Osteoblast (primary cell): Measurements from ENCODE around the gene ANO6. TPM values are rescaled to one million over a fixed set of nuclear protein-coding genes. Genes with fewer than 3 reads are reported as not detected.

Experiments used
- DNase-seq: peaks from one replicate; pipeline ENCODE4 v3.0.0; 2011; ENCODE audit warnings: low spot score, mixed read lengths; ENCODE audit not compliant: insufficient read length; ENCODE audit errors: missing footprints
- H2AFZ ChIP-seq: 2 replicates; pipeline ENCODE4 v1.6.0; 2011; ENCODE audit warnings: mild to moderate bottlenecking, low read length
- H3K27ac ChIP-seq: 2 replicates; pipeline ENCODE4 v1.5.1; 2011; ENCODE audit warnings: mild to moderate bottlenecking, low read depth, low read length, moderate library complexity
- H3K27me3 ChIP-seq: 2 replicates; pipeline ENCODE4 v1.6.0; 2012; ENCODE audit warnings: mild to moderate bottlenecking, control low read depth, inconsistent platforms, low read length, moderate library complexity; ENCODE audit not compliant: insufficient read depth
- H3K36me3 ChIP-seq: 2 replicates; pipeline ENCODE4 v1.5.1; 2011; ENCODE audit warnings: mild to moderate bottlenecking, low read length, control low read depth, moderate library complexity; ENCODE audit not compliant: insufficient read depth
- H3K4me1 ChIP-seq: 2 replicates; pipeline ENCODE4 v1.5.1; 2011; ENCODE audit warnings: mild to moderate bottlenecking, low read length, control low read depth, moderate library complexity; ENCODE audit not compliant: insufficient read depth
- H3K4me2 ChIP-seq: 2 replicates; pipeline ENCODE4 v1.6.0; 2011; ENCODE audit warnings: mild to moderate bottlenecking, low read length; ENCODE audit not compliant: insufficient read depth
- H3K4me3 ChIP-seq: fragments of 200-600 bp; sonication (generic); 3 replicates; pipeline ENCODE4 v1.5.1; 2012; ENCODE audit warnings: mild to moderate bottlenecking, low read length, inconsistent platforms; ENCODE audit not compliant: insufficient read depth
- H3K79me2 ChIP-seq: 2 replicates; pipeline ENCODE4 v1.6.0; 2012; ENCODE audit warnings: mild to moderate bottlenecking, low read length, control low read depth, inconsistent platforms; ENCODE audit not compliant: insufficient read depth
- H3K9me3 ChIP-seq: 2 replicates; pipeline ENCODE4 v1.5.1; 2011; ENCODE audit warnings: low read depth, low read length, control low read depth
- H4K20me1 ChIP-seq: 2 replicates; pipeline ENCODE4 v1.6.0; 2012; ENCODE audit warnings: mild to moderate bottlenecking, low read length, control low read depth; ENCODE audit not compliant: insufficient read depth
- CTCF ChIP-seq: IDR thresholded peaks from 2 replicates; pipeline ENCODE4 v1.5.1; 2011; ENCODE audit warnings: mild to moderate bottlenecking, low read depth, low read length, moderate library complexity; ENCODE audit errors: extremely low read depth
- total RNA-seq: library from RNA; depleted of rRNA; stranded (reverse); fragments of >200 nt; gene quantifications from 2 replicates; pipeline ENCODE4 v1.2.3, GENCODE V29; 2012

ANO6 gene
- total RNA-seq, 1 donor = 49.9 TPM

- Histone ChIP-seq H3K9me3 (no peaks in the 10 kb centered on the region), H3K4me1 (peaks cover 26% of the 10 kb centered on the region), H3K36me3 (no peaks in the 10 kb centered on the region), H3K27ac (no peak overlapping the region), H3K4me3 (no peak overlapping the region), H3K27me3 (no peaks in the 10 kb centered on the region), H2AFZ (no peak overlapping the region), H3K4me2 (no peak overlapping the region), H4K20me1 (no peaks in the 10 kb centered on the region), H3K79me2 (peaks cover 34% of the 10 kb centered on the region)
- no peak for TF ChIP-seq CTCF
- no peak for DNase-seq
These were observed 70.7 kb downstream of the ANO6 start for GRCh38 chr12:45286621-45287020.

- Histone ChIP-seq H3K4me2 (no peak overlapping the region), H3K27ac (peak overlapping the region; percentile 13)
These were observed 73.6 kb downstream of the ANO6 start for GRCh38 chr12:45289245-45290215.

GRCh38 chr12:45290216-45290605 lies 74.3 kb downstream of the ANO6 start:
- DNase-seq = no peak
- TF ChIP-seq CTCF = no peak
- H3K27me3 ChIP-seq = no peaks in the 10 kb centered on the region
- no peaks in the 10 kb centered on the region for H4K20me1 ChIP-seq
- no peak overlapping the region for H3K4me3 ChIP-seq
- H2AFZ ChIP-seq = no peak overlapping the region
- H3K4me2 ChIP-seq = no peak overlapping the region
- no peaks in the 10 kb centered on the region for H3K36me3 ChIP-seq
- H3K4me1 ChIP-seq = peaks cover 4% of the 10 kb centered on the region
- H3K27ac ChIP-seq = no peak overlapping the region
- H3K79me2 ChIP-seq = peaks cover 38% of the 10 kb centered on the region
- no peaks in the 10 kb centered on the region for H3K9me3 ChIP-seq

More at GRCh38 chr12:45289245-45290215, 73.6 kb downstream of the ANO6 start:
- H3K4me1 ChIP-seq = peaks cover 11% of the 10 kb centered on the region
- no peaks in the 10 kb centered on the region for H4K20me1 ChIP-seq
- H3K79me2 ChIP-seq = peaks cover 36% of the 10 kb centered on the region
- no peak for DNase-seq
- H3K36me3 ChIP-seq = no peaks in the 10 kb centered on the region
- no peak for TF ChIP-seq CTCF
- no peak overlapping the region for H2AFZ ChIP-seq
- H3K9me3 ChIP-seq = no peaks in the 10 kb centered on the region
- no peak overlapping the region for H3K4me3 ChIP-seq
- no peaks in the 10 kb centered on the region for H3K27me3 ChIP-seq

- H3K36me3 ChIP-seq = no peaks in the 10 kb centered on the region
- H2AFZ ChIP-seq = no peak overlapping the region
- no peak overlapping the region for H3K27ac ChIP-seq
- H3K79me2 ChIP-seq = peaks cover 36% of the 10 kb centered on the region
- no peaks in the 10 kb centered on the region for H4K20me1 ChIP-seq
- DNase-seq = no peak
- no peaks in the 10 kb centered on the region for H3K27me3 ChIP-seq
- no peaks in the 10 kb centered on the region for H3K9me3 ChIP-seq
- no peak overlapping the region for H3K4me3 ChIP-seq
- TF ChIP-seq CTCF = no peak
- H3K4me1 ChIP-seq = peaks cover 3% of the 10 kb centered on the region
- no peak overlapping the region for H3K4me2 ChIP-seq
These were observed 75.6 kb downstream of the ANO6 start for GRCh38 chr12:45291518-45291917.
